HG03045 (cell line): ENCODE data around the gene ZC3H12C.
A peak's percentile ranks its signal among the peaks of the same experiment; 100 is the strongest.

Experiments
- ATAC-seq: cut with Tn5 transposase; IDR thresholded peaks from one replicate; pipeline ENCODE4 v1.9.1; 2021; ENCODE audit warnings: mild to moderate bottlenecking, moderate library complexity; ENCODE audit not compliant: unreplicated experiment

ZC3H12C gene

DNA sequence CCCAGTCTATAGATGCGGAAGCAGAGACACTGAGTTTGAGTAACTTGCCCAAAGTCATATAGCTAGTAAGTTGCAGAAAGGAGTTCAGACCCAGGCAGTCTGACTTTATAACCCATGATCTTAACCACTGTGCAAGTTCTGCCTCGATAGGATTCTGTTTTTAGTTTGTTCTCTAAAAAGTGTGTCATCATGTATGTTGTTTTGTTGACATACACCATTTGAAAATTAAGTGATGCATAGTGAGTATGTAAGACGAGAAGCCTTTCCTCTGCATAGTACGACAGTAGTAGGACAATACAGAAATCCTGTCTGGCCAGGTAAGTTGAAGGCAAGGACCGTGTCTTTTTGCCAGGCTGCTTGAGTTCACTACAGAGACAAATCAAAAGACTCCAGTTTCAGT is 3.3 kb downstream of the ZC3H12C start:
- ATAC-seq: no peak

DNA sequence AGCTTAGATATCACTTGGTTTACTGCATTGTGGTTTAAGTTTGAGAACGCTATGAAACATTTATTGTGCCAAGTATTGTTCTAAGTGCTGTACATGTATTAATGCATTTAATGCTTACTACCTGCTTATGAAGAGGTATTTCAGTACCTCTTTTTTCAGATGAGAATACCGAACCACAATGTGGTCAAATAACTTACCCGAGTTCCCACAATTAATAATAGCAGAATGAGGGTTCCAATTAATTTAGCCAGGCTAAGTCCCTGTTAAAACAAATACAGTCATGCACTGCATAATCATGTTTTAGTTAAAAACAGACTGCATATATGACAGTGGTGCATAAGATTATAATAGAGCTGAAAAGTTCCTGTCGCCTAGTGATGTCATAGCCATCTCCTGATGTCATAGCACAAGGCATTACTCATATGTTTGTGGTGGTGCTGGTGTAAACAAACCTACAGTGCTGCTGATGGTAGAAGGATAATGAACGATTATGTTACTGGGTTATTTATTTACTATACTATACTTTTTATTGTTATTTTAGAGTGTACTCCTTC is 4.3 kb downstream of the ZC3H12C start:
- ATAC-seq: no peak

- ATAC-seq: peak; percentile 43
Observed at GRCh38 chr11:110098645-110099044, 5.5 kb downstream of the ZC3H12C start.

DNA sequence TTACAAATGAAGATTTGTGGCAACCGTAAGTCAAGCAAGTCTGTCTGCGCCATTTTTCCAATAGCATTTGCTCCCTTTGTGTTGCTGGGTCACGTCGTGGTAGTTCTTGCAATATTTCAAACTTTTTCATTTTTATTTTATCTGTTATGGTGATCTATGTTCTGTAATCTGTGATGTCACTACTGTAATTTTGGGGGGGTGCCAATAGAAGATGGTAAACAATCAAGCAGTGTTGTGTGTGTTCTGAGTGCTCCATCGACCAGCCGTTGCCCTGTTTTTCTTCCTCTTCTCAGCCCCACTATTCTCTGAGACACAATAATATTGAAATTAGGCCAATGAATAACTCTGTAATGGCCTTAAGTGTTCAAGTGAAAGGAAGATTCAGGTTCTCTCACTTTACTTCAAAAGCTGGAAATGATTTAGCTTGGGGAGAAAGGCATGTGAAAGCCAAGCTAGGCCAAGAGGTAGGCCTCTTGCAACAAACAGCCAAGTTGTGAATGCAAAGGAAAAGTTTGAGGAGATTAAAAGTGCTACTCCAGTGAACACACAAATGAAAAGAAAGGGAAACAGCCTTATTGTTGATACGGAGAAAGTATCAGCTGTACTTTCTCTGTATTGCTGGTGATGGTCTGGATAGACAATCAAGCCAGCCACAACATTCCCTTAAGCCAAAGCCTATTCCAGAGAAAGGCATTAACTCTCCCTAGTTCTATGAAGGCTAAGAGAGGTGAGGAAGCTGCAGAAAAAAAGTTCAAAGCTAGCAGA is 7.5 kb downstream of the ZC3H12C start:
- no peak for ATAC-seq

- no peak for ATAC-seq
Observed at GRCh38 chr11:110106713-110107274, 13.6 kb downstream of the ZC3H12C start.

DNA sequence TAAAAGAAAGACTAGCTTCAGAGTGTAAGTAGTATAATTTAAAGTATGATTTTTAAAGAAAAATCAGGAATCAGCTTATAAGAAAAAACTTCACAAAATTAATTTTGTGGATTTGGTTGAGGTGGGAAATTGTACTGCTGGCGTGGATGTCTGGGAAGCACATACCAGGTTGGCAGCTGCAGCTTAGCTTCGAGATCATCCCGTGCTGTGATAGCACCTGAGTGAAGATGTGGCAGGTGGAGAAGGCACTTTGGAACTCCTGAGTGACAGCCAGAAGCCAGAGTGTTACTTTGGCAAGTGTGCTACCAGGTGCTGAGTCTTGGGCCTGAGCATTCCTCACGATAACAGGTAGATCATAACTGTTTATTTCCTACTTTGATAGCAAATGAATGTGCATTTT is 17.7 kb downstream of the ZC3H12C start:
- ATAC-seq: no peak

GRCh38 chr11:110112457-110112856 is 19.3 kb downstream of the ZC3H12C start:
- ATAC-seq: no peak

GRCh38 chr11:110113505-110113904 is 20.3 kb downstream of the ZC3H12C start:
- no peak for ATAC-seq

DNA sequence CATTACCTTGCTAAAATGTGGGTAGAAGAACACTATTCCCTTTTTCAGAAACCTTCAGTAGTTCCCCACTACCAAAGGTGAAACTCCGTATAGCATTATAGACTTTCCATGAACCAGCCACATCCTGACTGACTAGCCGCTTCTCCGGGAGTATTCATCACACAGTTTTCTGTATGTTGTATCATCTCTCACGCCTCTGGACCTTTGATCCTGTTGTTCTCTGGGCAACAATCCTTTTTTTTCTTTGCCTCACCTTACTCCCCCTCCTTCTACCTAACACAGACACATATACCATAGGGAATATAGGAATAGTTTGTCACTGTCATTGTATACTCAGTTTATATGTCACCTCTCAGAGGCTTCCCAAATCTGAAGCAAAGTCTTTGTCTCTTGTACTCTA is 20.8 kb downstream of the ZC3H12C start:
- ATAC-seq: no peak

- no peak for ATAC-seq
Observed at GRCh38 chr11:110119317-110119716, 26.1 kb downstream of the ZC3H12C start.

DNA sequence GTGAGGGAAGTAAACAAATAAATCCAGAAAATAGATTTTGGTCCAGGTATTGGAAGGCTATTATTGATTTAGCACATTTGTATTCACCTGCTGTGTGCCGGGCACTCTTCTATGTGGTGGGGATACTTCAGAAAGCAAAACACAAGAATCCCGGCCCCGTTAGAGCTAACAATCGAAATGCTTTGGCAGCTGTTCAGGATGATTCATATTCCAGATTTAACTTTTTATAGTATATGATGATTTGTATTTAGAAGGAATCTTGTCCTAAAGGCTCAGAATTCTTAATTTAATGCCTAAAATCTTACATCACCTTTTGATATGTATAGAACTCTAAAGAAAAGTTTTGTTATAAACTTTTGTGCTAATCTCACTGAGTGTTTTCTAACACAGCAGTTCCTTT is 28.0 kb downstream of the ZC3H12C start:
- no peak for ATAC-seq

- ATAC-seq: no peak
Observed at GRCh38 chr11:110123003-110123402, 29.8 kb downstream of the ZC3H12C start.

- no peak for ATAC-seq
Observed at GRCh38 chr11:110124605-110125004, 31.4 kb downstream of the ZC3H12C start.

GRCh38 chr11:110125632-110126031 is 32.4 kb downstream of the ZC3H12C start:
- ATAC-seq: no peak

GRCh38 chr11:110126936-110127335 is 33.7 kb downstream of the ZC3H12C start:
- no peak for ATAC-seq

- no peak for ATAC-seq
Observed at GRCh38 chr11:110128161-110128560, 35.0 kb downstream of the ZC3H12C start.

- no peak for ATAC-seq
Observed at GRCh38 chr11:110130642-110131238, 37.5 kb downstream of the ZC3H12C start.

- ATAC-seq: no peak
Observed at GRCh38 chr11:110131386-110132123, 38.4 kb downstream of the ZC3H12C start.

DNA sequence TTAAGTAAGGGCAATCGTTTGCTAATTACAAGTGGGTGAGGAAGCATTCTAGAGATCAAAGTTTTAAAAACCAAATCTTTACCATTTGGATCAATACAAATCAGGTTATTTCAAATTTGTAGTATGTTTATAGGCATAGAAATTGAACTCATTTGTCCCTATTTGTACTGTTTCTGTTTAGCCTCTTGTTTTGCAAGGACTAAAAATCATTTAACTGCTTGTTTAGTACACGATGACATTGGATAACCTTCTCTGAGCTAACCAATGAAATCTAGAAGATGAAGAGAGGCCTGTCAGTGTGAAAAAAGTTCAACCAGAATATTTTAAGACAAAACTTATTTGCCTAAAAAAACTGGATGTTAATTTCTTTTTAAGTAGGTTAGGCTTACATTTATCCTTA is 40.0 kb downstream of the ZC3H12C start:
- no peak for ATAC-seq

GRCh38 chr11:110134110-110134509 is 40.9 kb downstream of the ZC3H12C start:
- ATAC-seq: no peak

DNA sequence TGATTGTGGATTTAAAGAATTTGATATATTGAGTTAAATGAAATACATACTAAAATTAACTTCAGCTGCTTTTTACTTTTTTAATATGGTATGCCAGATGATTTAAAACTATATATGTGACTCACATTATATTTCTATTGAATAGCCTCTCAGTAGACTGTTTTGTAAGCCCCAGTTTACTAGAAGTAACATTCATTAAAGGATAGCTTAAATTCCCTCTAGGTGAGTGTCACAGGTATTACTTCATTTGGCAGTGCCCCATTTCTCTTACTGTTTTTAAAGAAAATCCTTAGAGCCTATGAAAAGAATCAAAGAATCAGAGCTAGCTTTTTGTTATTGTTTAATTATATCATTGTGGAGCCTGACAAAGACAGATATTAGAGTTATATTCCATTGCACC is 48.6 kb downstream of the ZC3H12C start:
- ATAC-seq: no peak
